SK-N-SH (cell line): Measurements from ENCODE around the gene CPT1C. TPM values are rescaled to one million over a fixed set of nuclear protein-coding genes. Genes with fewer than 3 reads are reported as not detected.

Experiments used
- CTCF ChIA-PET: fragments of 300-600, 350-600 bp; formaldehyde crosslinking; extraction: SDS; loops from one replicate; lab custom pipeline; 2021; lab: Yijun Ruan, JAX
- POLR2A ChIA-PET: fragments of 350-600 bp; sonication (Branson Sonifier 250); formaldehyde crosslinking; extraction: SDS; loops from one replicate; lab custom pipeline; 2020; ENCODE audit warnings: antibody characterized with exemption, inconsistent platforms; lab: Yijun Ruan, JAX
- DNase-seq: peaks from one replicate; pipeline ENCODE4 v3.0.0; 2012
- H2AFZ ChIP-seq: fragments of 200-600 bp; sonication (generic); 2 replicates; pipeline ENCODE4 v1.8.1; 2016; ENCODE audit warnings: antibody characterized with exemption, mild to moderate bottlenecking, low read depth
- H3F3A ChIP-seq: fragments of 200-600 bp; sonication (generic); replicated peaks from 2 replicates; pipeline ENCODE3; 2016; ENCODE audit warnings: antibody characterized with exemption, mild to moderate bottlenecking; ENCODE audit not compliant: insufficient read depth
- H3K27ac ChIP-seq, 2 experiments: fragments of 200-500 bp in 1 of 2; fragments of 200-600 bp in 1 of 2; sonication (Bioruptor generic) in 1 of 2; sonication (generic), shearing (Covaris generic) in 1 of 2; 2 replicates each; pipeline versions ENCODE4 v1.5.1 to v1.6.1; 2014 to 2016; ENCODE audit warnings: low read depth in 2 of 2, inconsistent platforms in 1 of 2, low read length in 1 of 2, mild to moderate bottlenecking in 1 of 2, mixed read lengths in 1 of 2
- H3K27me3 ChIP-seq: fragments of 200-600 bp; sonication (generic), shearing (Covaris generic); 2 replicates; pipeline ENCODE4 v1.6.1; 2016; ENCODE audit warnings: mixed run types; ENCODE audit not compliant: insufficient read depth
- H3K36me3 ChIP-seq, 2 experiments: fragments of 200-500 bp in 1 of 2; fragments of 200-600 bp in 1 of 2; sonication (Bioruptor generic) in 1 of 2; sonication (generic) in 1 of 2; replicated peaks in 1 of 2; 2 replicates each; pipeline versions ENCODE3 to v1.5.1; 2014 to 2016; ENCODE audit warnings: low read length in 1 of 2, mild to moderate bottlenecking in 1 of 2; ENCODE audit not compliant: insufficient read depth in 2 of 2, control insufficient read depth in 1 of 2
- H3K4me1 ChIP-seq, 2 experiments: fragments of 200-500 bp in 1 of 2; fragments of 200-600 bp in 1 of 2; sonication (Bioruptor generic) in 1 of 2; sonication (generic), shearing (Covaris generic) in 1 of 2; 2 replicates each; pipeline versions ENCODE4 v1.5.1 to v1.6.1; 2014 to 2016; ENCODE audit warnings: low read depth in 1 of 2, low read length in 1 of 2, mixed run types in 1 of 2; ENCODE audit not compliant: insufficient read depth in 2 of 2, control insufficient read depth in 1 of 2
- H3K4me2 ChIP-seq: fragments of 200-600 bp; sonication (generic), shearing (Covaris generic); 2 replicates; pipeline ENCODE4 v1.6.1; 2017; ENCODE audit warnings: mixed run types
- H3K4me3 ChIP-seq, 2 experiments: fragments of 200-500 bp in 1 of 2; fragments of 200-600 bp in 1 of 2; sonication (Bioruptor generic) in 1 of 2; sonication (generic), shearing (Covaris generic) in 1 of 2; 2 replicates each; pipeline versions ENCODE4 v1.5.1 to v1.8.1; 2014 to 2016; ENCODE audit warnings: low read depth in 2 of 2, inconsistent platforms in 1 of 2, low read length in 1 of 2, mild to moderate bottlenecking in 1 of 2, mixed read lengths in 1 of 2, moderate library complexity in 1 of 2
- H3K79me2 ChIP-seq: fragments of 200-600 bp; sonication (generic); 2 replicates; pipeline ENCODE4 v1.8.1; 2017; ENCODE audit warnings: mild to moderate bottlenecking; ENCODE audit not compliant: insufficient read depth
- H3K9ac ChIP-seq: fragments of 200-600 bp; sonication (generic); 2 replicates; pipeline ENCODE4 v1.6.1; 2017; ENCODE audit warnings: mixed run types
- H3K9me2 ChIP-seq: fragments of 200-600 bp; sonication (generic); 2 replicates; pipeline ENCODE4 v1.6.1; 2017; ENCODE audit warnings: mixed run types
- H3K9me3 ChIP-seq: fragments of 200-600 bp; sonication (generic); 2 replicates; pipeline ENCODE4 v1.6.1; 2017; ENCODE audit warnings: mixed run types, mild to moderate bottlenecking, moderate library complexity
- H4K20me1 ChIP-seq: fragments of 200-600 bp; sonication (generic); 2 replicates; pipeline ENCODE4 v1.6.1; 2017; ENCODE audit warnings: mild to moderate bottlenecking, mixed run types; ENCODE audit not compliant: insufficient read depth
- CTCF ChIP-seq: fragments of 200-600 bp; sonication (generic); IDR thresholded peaks from 2 replicates; pipeline ENCODE4 v1.6.1; 2017; ENCODE audit warnings: antibody characterized with exemption, mild to moderate bottlenecking, moderate library complexity
- EZH2phosphoT487 ChIP-seq: fragments of 200-600 bp; sonication (generic); IDR thresholded peaks from 2 replicates; pipeline ENCODE4 v1.6.1; 2017; ENCODE audit warnings: low read depth, mixed run types, mild to moderate bottlenecking, antibody characterized with exemption, moderate library complexity, borderline replicate concordance
- MXI1 ChIP-seq: IDR thresholded peaks from 2 replicates; pipeline ENCODE4 v1.6.1; 2012; ENCODE audit warnings: mild to moderate bottlenecking, low read depth, low read length, improper control_type of control experiment
- NRF1 ChIP-seq: IDR thresholded peaks from 2 replicates; pipeline ENCODE4 v1.6.1; 2012; ENCODE audit warnings: low read depth, mild to moderate bottlenecking, low read length
- RAD21 ChIP-seq: IDR thresholded peaks from 2 replicates; pipeline ENCODE4 v1.6.1; 2012; ENCODE audit warnings: mild to moderate bottlenecking, low read length
- REST ChIP-seq: IDR thresholded peaks from 2 replicates; pipeline ENCODE4 v1.6.1; 2012; ENCODE audit warnings: mild to moderate bottlenecking, low read depth, low read length, moderate library complexity
- SIN3A ChIP-seq: IDR thresholded peaks from 2 replicates; pipeline ENCODE4 v1.6.1; 2012; ENCODE audit warnings: low read depth, mild to moderate bottlenecking, low read length, moderate library complexity, borderline replicate concordance
- SMC3 ChIP-seq: IDR thresholded peaks from 2 replicates; pipeline ENCODE4 v1.6.1; 2012; ENCODE audit warnings: low read depth, low read length, improper control_type of control experiment
- WGBS: methylation state at CpG from one replicate; pipeline ENCODE4 v1.1.6; 2017; ENCODE audit warnings: low lambda C conversion rate; 5-methylcytosine and 5-hydroxymethylcytosine counted together
- polyA plus RNA-seq, 3 experiments: library from polyadenylated mRNA; depleted of rRNA; stranded (reverse); fragments of >200 nt; gene quantifications; 2 replicates each; pipeline ENCODE4 v1.2.3, GENCODE V29; 2012
- TF ChIP-seq, protein P1 (sequence below): IDR thresholded peaks from 2 replicates; pipeline ENCODE4 v1.4.0; 2012; ENCODE audit warnings: low read depth

Gene CPT1C
- polyA plus RNA-seq, 1 of the 3 experiments (the other 2 are of a cell fraction) = 139 TPM

DNA sequence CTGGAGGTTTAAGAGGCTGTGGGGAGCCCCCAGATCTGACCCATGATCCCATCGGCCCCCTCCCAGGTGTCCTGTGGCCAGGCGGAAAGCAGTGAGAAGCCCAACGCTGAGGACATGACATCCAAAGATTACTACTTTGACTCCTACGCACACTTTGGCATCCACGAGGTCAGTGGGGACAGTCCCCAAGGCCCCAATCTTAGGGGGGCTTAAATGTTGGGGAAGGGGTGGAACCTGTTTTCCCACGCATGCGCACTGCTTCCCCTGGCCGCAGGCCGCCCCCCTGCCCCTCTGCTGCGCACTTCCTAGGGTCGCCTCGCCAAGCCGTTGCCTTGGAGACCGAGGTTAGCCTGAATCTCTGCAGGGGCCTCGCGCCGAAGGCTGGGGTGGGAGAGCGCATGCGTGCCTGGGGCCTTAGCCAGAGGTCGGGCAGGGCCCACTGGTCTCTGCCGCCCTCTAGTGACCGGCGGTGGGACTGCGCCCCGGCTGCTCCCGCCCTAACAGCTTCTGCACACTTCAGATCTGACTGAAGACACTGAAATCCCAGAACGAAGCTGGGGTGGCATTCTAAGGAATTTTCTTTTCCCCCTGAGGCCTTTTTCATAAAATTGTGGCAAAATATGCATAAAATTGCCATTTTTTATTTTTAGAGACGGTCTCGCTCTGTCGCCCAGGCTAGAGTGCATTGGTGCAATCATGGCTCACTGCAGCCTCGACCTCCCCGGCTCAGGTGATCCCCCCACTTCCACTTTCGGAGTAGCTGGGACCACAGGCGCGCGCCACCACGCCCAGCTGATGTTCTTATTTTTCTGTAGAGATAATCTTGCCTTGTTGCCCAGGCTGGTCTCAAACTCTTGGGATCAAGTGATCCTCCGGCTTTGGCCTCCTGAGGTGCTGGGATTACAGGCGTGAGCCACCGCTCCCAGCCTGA is 10.2 kb upstream of the CPT1C start:
- peaks cover 20 to 25% of the 10 kb centered on the region in 2 experiments; a peak in 3 of 4 replicates for H3K4me1 ChIP-seq
- WGBS = 61% methylated on average over 20 of the region's 40 CpGs
- H4K20me1 ChIP-seq = peaks cover 59% of the 10 kb centered on the region
- no peaks in the 10 kb centered on the region for H3K9me3 ChIP-seq
- CTCF ChIA-PET = interaction anchor here (0.6 to 2.6 kb wide), 24 partner anchors 8 to 201 kb away, joined by 3 to 35 read pairs (median 3); partner anchors contain the start of genes ADM5, CPT1C, FUZ and PRR12
- peak; percentile 44; the same call in 1 of the 2 replicates for TF ChIP-seq SIN3A
- TF ChIP-seq CTCF = peak; percentile 97
- no peak for TF ChIP-seq EZH2phosphoT487
- peak; percentile 43 for TF ChIP-seq SMC3
- peak; percentile 35; the same call in 1 of the 2 replicates for TF ChIP-seq MXI1
- TF ChIP-seq NRF1 = peak; percentile 77
- TF ChIP-seq, protein P1, sequence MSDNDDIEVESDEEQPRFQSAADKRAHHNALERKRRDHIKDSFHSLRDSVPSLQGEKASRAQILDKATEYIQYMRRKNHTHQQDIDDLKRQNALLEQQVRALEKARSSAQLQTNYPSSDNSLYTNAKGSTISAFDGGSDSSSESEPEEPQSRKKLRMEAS = peak; percentile 55
- no peak for TF ChIP-seq REST
- peak; percentile 68 for TF ChIP-seq RAD21
- H3K79me2 ChIP-seq = peaks cover 61% of the 10 kb centered on the region
- H3K4me2 ChIP-seq = peak overlapping the region; percentile 74
- H2AFZ ChIP-seq = no peak overlapping the region
- H3K4me3 ChIP-seq = peak overlapping the region in 1 of 2 experiments; percentile 45; a peak in 1 of 4 replicates
- peak overlapping the region; percentile 36 to 42; a peak in 2 of 4 replicates for H3K27ac ChIP-seq
- peak; percentile 96 for DNase-seq
- H3K9ac ChIP-seq = no peak overlapping the region
- peaks cover 10% of the 10 kb centered on the region for H3F3A ChIP-seq
- H3K27me3 ChIP-seq = no peaks in the 10 kb centered on the region
- H3K9me2 ChIP-seq = no peaks in the 10 kb centered on the region
- POLR2A ChIA-PET = no interaction called here
- peaks cover 33 to 35% of the 10 kb centered on the region in 2 experiments for H3K36me3 ChIP-seq
